H1 (cell line): ENCODE measurements around the gene KCNMB1. TPM values are rescaled to one million over a fixed set of nuclear protein-coding genes. Genes with fewer than 3 reads are reported as not detected.

ENCODE experiments used
- HDAC2 ChIP-seq, 2 experiments: fragments of 300-600 bp in 1 of 2; sonication (generic) in 1 of 2; IDR thresholded peaks; 2 replicates each; pipeline ENCODE4 v1.6.1; 2011 to 2012; ENCODE audit warnings: low read depth in 2 of 2, low read length in 2 of 2, mild to moderate bottlenecking in 2 of 2, moderate library complexity in 2 of 2, borderline replicate concordance in 1 of 2, inconsistent platforms in 1 of 2
- polyA plus RNA-seq, 7 experiments: library from polyadenylated mRNA; depleted of rRNA in 3 of 7; stranded (reverse) in 5 of 7; unstranded in 2 of 7; fragments of >200 nt in 5 of 7; fragments of 200-250 nt in 2 of 7; gene quantifications; 1 replicate in 5 of 7; 2 replicates in 1 of 7; 4 replicates in 1 of 7; pipeline versions ENCODE4 v1.2.1 to v1.2.3, GENCODE V29; 2011 to 2013; ENCODE audit warnings: missing spikeins in 2 of 7, mixed read lengths in 2 of 7
- total RNA-seq: library from RNA; stranded (reverse); fragmentation: NEBNext Ultra II Directional; extraction: Animal tissue kit (Norgen Biotek cat#: 25700); gene quantifications from 2 replicates; pipeline ENCODE4 v1.2.1, GENCODE V29; 2021

KCNMB1 gene
- total and polyA plus RNA-seq, 2 of the 8 experiments (the other 6 are each of a cell fraction or from before 2014, with no cell fraction given): 0.08 to 0.19 TPM

GRCh38 chr5:170393235-170393634 lies 4.1 kb upstream of the KCNMB1 start (continued):
- no peak for TF ChIP-seq HDAC2 (IDR thresholded peaks at IDR 0.05; ENCODE audit: borderline replicate concordance in 1 of 2, low read depth in 2 of 2, low read length in 2 of 2)
